Neuronal stem cell (in vitro differentiated cells): ENCODE results near the gene TPTE2.

ENCODE experiments used
- DNase-seq: peaks from one replicate; pipeline ENCODE4 v3.0.0-alpha.2; 2013; ENCODE audit warnings: low spot score
- H2AFZ ChIP-seq: one replicate; pipeline ENCODE4 v1.6.1; 2013; ENCODE audit warnings: mild to moderate bottlenecking, low read length, inconsistent platforms
- H2AK5ac ChIP-seq: 2 replicates; pipeline ENCODE4 v1.6.1; 2013; ENCODE audit warnings: low read depth, mild to moderate bottlenecking, inconsistent platforms, low read length, moderate library complexity, mixed read lengths
- H2BK120ac ChIP-seq: 2 replicates; pipeline ENCODE4 v1.6.1; 2013; ENCODE audit warnings: low read depth, mild to moderate bottlenecking, inconsistent platforms, low read length, moderate library complexity, mixed read lengths
- H2BK12ac ChIP-seq: one replicate; pipeline ENCODE4 v1.6.1; 2013; ENCODE audit warnings: low read length, inconsistent platforms
- H2BK15ac ChIP-seq: 2 replicates; pipeline ENCODE4 v1.6.1; 2013; ENCODE audit warnings: mild to moderate bottlenecking, low read length, inconsistent platforms, mixed read lengths
- H2BK5ac ChIP-seq: one replicate; pipeline ENCODE4 v1.6.1; 2013; ENCODE audit warnings: inconsistent platforms, mild to moderate bottlenecking, low read length, moderate library complexity
- H3K14ac ChIP-seq: one replicate; pipeline ENCODE4 v1.6.1; 2013; ENCODE audit warnings: low read length, inconsistent platforms
- H3K18ac ChIP-seq: 2 replicates; pipeline ENCODE4 v1.6.1; 2013; ENCODE audit warnings: low read length, inconsistent platforms
- H3K23ac ChIP-seq: 2 replicates; pipeline ENCODE4 v1.6.1; 2013; ENCODE audit warnings: low read depth, mild to moderate bottlenecking, mixed read lengths, low read length, inconsistent platforms; ENCODE audit not compliant: poor library complexity
- H3K27ac ChIP-seq: replicated peaks from 3 replicates; pipeline ENCODE4 v1.5.1; 2013; ENCODE audit warnings: low read length, inconsistent platforms
- H3K27me3 ChIP-seq, 3 experiments: 2 replicates each; pipeline ENCODE4 v1.6.1; 2013; ENCODE audit warnings: low read length in 3 of 3, mild to moderate bottlenecking in 2 of 3, inconsistent platforms in 1 of 3, low read depth in 1 of 3, mixed read lengths in 1 of 3, moderate library complexity in 1 of 3; ENCODE audit not compliant: control insufficient read depth in 3 of 3, insufficient read depth in 3 of 3
- H3K36me3 ChIP-seq, 2 donors: replicated peaks in 1 of 2; 2 replicates each; pipeline ENCODE4 v1.6.1; 2013; ENCODE audit warnings: low read length in 2 of 2; ENCODE audit not compliant: control insufficient read depth in 2 of 2, insufficient read depth in 2 of 2
- H3K4ac ChIP-seq: 2 replicates; pipeline ENCODE4 v1.6.1; 2013; ENCODE audit warnings: inconsistent platforms, mild to moderate bottlenecking, low read length, moderate library complexity
- H3K4me1 ChIP-seq, 2 donors: 1 replicate in 1 of 2; 2 replicates in 1 of 2; pipeline ENCODE4 v1.6.1; 2013; ENCODE audit warnings: low read length in 2 of 2, low read depth in 1 of 2; ENCODE audit not compliant: control insufficient read depth in 2 of 2, insufficient read depth in 1 of 2
- H3K4me2 ChIP-seq: one replicate; pipeline ENCODE4 v1.6.1; 2013; ENCODE audit warnings: mild to moderate bottlenecking, low read length, inconsistent platforms; ENCODE audit not compliant: insufficient read depth, poor library complexity, severe bottlenecking
- H3K4me3 ChIP-seq, 2 donors: 2 replicates each; pipeline ENCODE4 v1.5.1; 2013; ENCODE audit warnings: low read length in 2 of 2, mild to moderate bottlenecking in 2 of 2, inconsistent platforms in 1 of 2, moderate library complexity in 1 of 2
- H3K79me1 ChIP-seq: one replicate; pipeline ENCODE4 v1.6.1; 2013; ENCODE audit warnings: low read depth, mild to moderate bottlenecking, inconsistent platforms, low read length, moderate library complexity
- H3K9ac ChIP-seq: one replicate; pipeline ENCODE4 v1.6.1; 2013; ENCODE audit warnings: mild to moderate bottlenecking, low read depth, low read length, inconsistent platforms; ENCODE audit not compliant: poor library complexity
- H3K9me3 ChIP-seq, 2 donors: replicated peaks in 1 of 2; 2 replicates each; pipeline versions ENCODE3 to v1.6.1; 2013; ENCODE audit warnings: low read length in 2 of 2, mild to moderate bottlenecking in 2 of 2, inconsistent platforms in 1 of 2, low read depth in 1 of 2, mixed read lengths in 1 of 2, moderate library complexity in 1 of 2; ENCODE audit not compliant: control insufficient read depth in 2 of 2, insufficient read depth in 1 of 2
- H4K8ac ChIP-seq: one replicate; pipeline ENCODE4 v1.6.1; 2013; ENCODE audit warnings: low read depth, mild to moderate bottlenecking, inconsistent platforms, low read length, moderate library complexity
- H4K91ac ChIP-seq: one replicate; pipeline ENCODE4 v1.6.1; 2013; ENCODE audit warnings: low read length, low read depth, mild to moderate bottlenecking, inconsistent platforms; ENCODE audit not compliant: poor library complexity
- WGBS, 2 donors: extraction: QIAGEN DNeasy Blood & Tissue Kit; methylation state at CpG; one replicate each; pipeline ENCODE4 v1.1.7; 2013; ENCODE audit warnings: missing lambda C conversion rate in 2 of 2, mixed read lengths in 1 of 2; ENCODE audit not compliant: insufficient read length in 2 of 2, insufficient replicate concordance in 1 of 2; ENCODE audit errors: extremely low coverage in 2 of 2; 5-methylcytosine and 5-hydroxymethylcytosine counted together

Gene TPTE2

DNA sequence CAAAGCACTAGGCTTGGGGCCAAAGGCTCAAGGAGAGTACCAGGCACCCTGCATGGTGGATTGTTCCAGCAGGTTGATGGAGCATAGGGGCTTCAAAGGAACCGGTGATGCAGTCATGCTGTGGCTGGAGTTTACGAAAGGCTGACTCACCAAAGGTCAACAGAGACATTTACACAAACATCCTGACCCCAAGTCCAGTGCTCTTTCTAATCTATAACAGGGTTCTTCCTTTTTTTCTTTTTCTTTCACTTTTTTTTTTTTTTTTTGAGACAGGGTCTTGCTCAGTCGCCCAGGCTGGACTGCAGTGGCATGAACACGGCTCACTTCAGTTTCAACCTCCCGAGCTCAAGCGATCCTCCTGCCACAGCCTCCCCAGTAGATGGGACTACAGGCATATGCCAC lies 35.6 kb upstream of the TPTE2 start:
- Histone ChIP-seq H3K4ac (no peak overlapping the region), H2AK5ac (no peak overlapping the region), H2BK15ac (no peak overlapping the region), H4K8ac (no peak overlapping the region), H3K27me3 (peaks cover 0 to 6% (median 5%) of the 10 kb centered on the region in 3 experiments), H3K4me2 (no peak overlapping the region), H2BK5ac (no peak overlapping the region), H3K36me3 (no peaks in the 10 kb centered on the region), H3K4me1 (no peaks in the 10 kb centered on the region), H3K14ac (no peak overlapping the region), H3K79me1 (no peaks in the 10 kb centered on the region), H3K27ac (no peak overlapping the region), H3K23ac (no peak overlapping the region), H4K91ac (no peak overlapping the region), H3K9me3 (peaks cover 0 to 2% of the 10 kb centered on the region in 2 donors), H3K9ac (no peak overlapping the region), H2BK120ac (no peak overlapping the region), H2AFZ (no peak overlapping the region), H2BK12ac (no peak overlapping the region), H3K4me3 (no peak overlapping the region), H3K18ac (no peak overlapping the region)
- no peak for DNase-seq
- WGBS, 2 donors = no CpG with 5 or more reads among the region's 6 CpGs

- H3K4me2 ChIP-seq = no peak overlapping the region
- no peaks in the 10 kb centered on the region for H3K79me1 ChIP-seq
- H4K91ac ChIP-seq = no peak overlapping the region
- no peak overlapping the region for H3K9ac ChIP-seq
- no peak overlapping the region for H2BK12ac ChIP-seq
- no peak overlapping the region for H3K18ac ChIP-seq
- H3K14ac ChIP-seq = no peak overlapping the region
- H2AK5ac ChIP-seq = no peak overlapping the region
- peaks cover 0 to 4% of the 10 kb centered on the region in 2 donors for H3K9me3 ChIP-seq
- no peak overlapping the region for H3K4me3 ChIP-seq
- H3K4ac ChIP-seq = no peak overlapping the region
- no CpG with 5 or more reads among the region's 3 CpGs for WGBS, 2 donors
- no peaks in the 10 kb centered on the region for H3K36me3 ChIP-seq
- H3K27ac ChIP-seq = no peak overlapping the region
- no peak overlapping the region for H2AFZ ChIP-seq
- H3K27me3 ChIP-seq = peaks cover 0 to 13% (median 0%) of the 10 kb centered on the region in 3 experiments
- no peak overlapping the region for H3K23ac ChIP-seq
- H2BK5ac ChIP-seq = no peak overlapping the region
- no peak for DNase-seq
- no peak overlapping the region for H4K8ac ChIP-seq
- no peak overlapping the region for H2BK15ac ChIP-seq
- H2BK120ac ChIP-seq = no peak overlapping the region
- no peaks in the 10 kb centered on the region for H3K4me1 ChIP-seq
Observed at GRCh38 chr13:19596086-19596485, 34.8 kb upstream of the TPTE2 start.

DNA sequence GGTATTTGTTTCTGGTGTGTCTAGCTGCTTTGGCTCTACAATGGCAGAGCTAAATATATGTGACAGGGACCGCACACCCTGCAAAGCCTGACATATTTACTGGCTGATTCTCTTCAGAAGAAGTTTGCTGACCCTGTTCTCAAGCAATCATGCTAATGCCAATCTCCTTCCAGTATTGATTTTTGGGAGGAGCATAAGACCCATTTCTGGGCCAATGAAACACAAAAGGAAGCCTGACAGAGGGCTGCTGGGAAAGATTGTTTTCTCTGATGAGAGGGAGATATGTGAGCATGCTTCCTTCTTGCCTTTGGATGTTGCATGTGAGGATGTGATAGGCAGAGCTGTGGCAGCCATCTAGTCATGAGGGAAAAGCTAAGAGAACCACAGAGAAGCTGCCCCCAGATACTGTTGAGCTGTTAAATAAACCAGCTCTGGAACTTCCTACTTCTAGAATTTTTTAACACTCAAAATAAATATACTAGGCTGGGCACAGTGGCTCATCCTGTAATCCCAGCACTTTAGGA lies 31.4 kb upstream of the TPTE2 start:
- no peak overlapping the region for H3K4me2 ChIP-seq
- H3K36me3 ChIP-seq = no peaks in the 10 kb centered on the region
- DNase-seq = no peak
- H3K27me3 ChIP-seq = peaks cover 0 to 18% (median 0%) of the 10 kb centered on the region in 3 experiments
- H3K27ac ChIP-seq = no peak overlapping the region
- H3K23ac ChIP-seq = no peak overlapping the region
- H3K4ac ChIP-seq = no peak overlapping the region
- H4K91ac ChIP-seq = no peak overlapping the region
- no peak overlapping the region for H4K8ac ChIP-seq
- no peak overlapping the region for H2BK15ac ChIP-seq
- H3K9me3 ChIP-seq = peaks cover 0 to 13% of the 10 kb centered on the region in 2 donors
- H2BK12ac ChIP-seq = no peak overlapping the region
- H3K14ac ChIP-seq = no peak overlapping the region
- no peak overlapping the region for H2AK5ac ChIP-seq
- peaks cover 1% of the 10 kb centered on the region for H3K79me1 ChIP-seq
- H3K4me3 ChIP-seq = no peak overlapping the region
- no peak overlapping the region for H3K9ac ChIP-seq
- no peak overlapping the region for H2BK120ac ChIP-seq
- no CpG with 5 or more reads among the region's 1 CpG for WGBS, 2 donors
- no peak overlapping the region for H2BK5ac ChIP-seq
- no peaks in the 10 kb centered on the region for H3K4me1 ChIP-seq
- no peak overlapping the region for H3K18ac ChIP-seq
- peak overlapping the region; percentile 46 for H2AFZ ChIP-seq

- Histone ChIP-seq H2AK5ac (no peak overlapping the region), H2BK12ac (no peak overlapping the region), H3K4ac (no peak overlapping the region), H3K27me3 (peaks cover 0 to 18% (median 0%) of the 10 kb centered on the region in 3 experiments), H2BK15ac (no peak overlapping the region), H2AFZ (no peak overlapping the region), H3K36me3 (no peaks in the 10 kb centered on the region), H2BK5ac (no peak overlapping the region), H4K8ac (no peak overlapping the region), H3K14ac (no peak overlapping the region), H3K9ac (no peak overlapping the region), H3K18ac (no peak overlapping the region), H3K4me3 (no peak overlapping the region), H3K79me1 (peaks cover 1% of the 10 kb centered on the region), H3K9me3 (peaks cover 0 to 13% of the 10 kb centered on the region in 2 donors), H2BK120ac (no peak overlapping the region), H3K23ac (no peak overlapping the region), H3K27ac (no peak overlapping the region), H3K4me2 (no peak overlapping the region), H3K4me1 (no peaks in the 10 kb centered on the region), H4K91ac (no peak overlapping the region)
- DNase-seq = no peak
- no CpG with 5 or more reads among the region's 7 CpGs for WGBS, 2 donors
Observed at GRCh38 chr13:19591864-19592263, 30.5 kb upstream of the TPTE2 start.
